Measurements from ENCODE around the gene WDR1.
A peak's percentile ranks its signal among the peaks of the same experiment; 100 is the strongest.

WDR1 gene

GRCh38 chr4:10098780-10099160, 17.8 kb downstream of the WDR1 start:
- no peak overlapping the region for H3K27ac ChIP-seq (ENCODE audit: low read depth, low read length)

GRCh38 chr4:10097906-10098779, 18.5 kb downstream of the WDR1 start:
- Histone ChIP-seq H3K9ac (ENCODE audit: low read depth in 1 of 2, low read length in 2 of 2) (no peak overlapping the region), H3K4me1 (ENCODE audit: control insufficient read depth in 1 of 2, insufficient read depth in 2 of 2, low read length in 2 of 2) (peaks cover 53 to 65% of the 10 kb centered on the region in 2 donors), H3K9me3 (ENCODE audit: control insufficient read depth in 1 of 2, low read length in 2 of 2) (no peaks in the 10 kb centered on the region), H3K27me3 (ENCODE audit: control insufficient read depth in 1 of 2, insufficient read depth in 2 of 2, low read length in 2 of 2) (no peaks in the 10 kb centered on the region), H3K36me3 (ENCODE audit: control insufficient read depth in 1 of 2, insufficient read depth in 2 of 2, low read length in 2 of 2) (peaks cover 66 to 99% of the 10 kb centered on the region in 2 donors), H3K4me3 (ENCODE audit: low read depth in 1 of 2, low read length in 2 of 2) (no peak overlapping the region), H3K27ac (ENCODE audit: low read depth, low read length) (no peak overlapping the region)

More at GRCh38 chr4:10098780-10099160, 17.8 kb downstream of the WDR1 start:
- no peaks in the 10 kb centered on the region for H3K9me3 ChIP-seq (ENCODE audit: control insufficient read depth in 1 of 2, low read length in 2 of 2)
- peaks cover 60 to 97% of the 10 kb centered on the region in 2 donors for H3K36me3 ChIP-seq (ENCODE audit: control insufficient read depth in 1 of 2, insufficient read depth in 2 of 2, low read length in 2 of 2)
- H3K4me3 ChIP-seq (ENCODE audit: low read depth in 1 of 2, low read length in 2 of 2): no peak overlapping the region
- H3K4me1 ChIP-seq (ENCODE audit: control insufficient read depth in 1 of 2, insufficient read depth in 2 of 2, low read length in 2 of 2): peaks cover 47 to 61% of the 10 kb centered on the region in 2 donors
- no peak overlapping the region for H3K9ac ChIP-seq (ENCODE audit: low read depth in 1 of 2, low read length in 2 of 2)
- H3K27me3 ChIP-seq (ENCODE audit: control insufficient read depth in 1 of 2, insufficient read depth in 2 of 2, low read length in 2 of 2): no peaks in the 10 kb centered on the region

GRCh38 chr4:10096978-10097335, 19.6 kb downstream of the WDR1 start:
- peak overlapping the region; percentile 64 for H3K27ac ChIP-seq (ENCODE audit: low read depth, low read length)
- no peak overlapping the region for H3K9ac ChIP-seq (ENCODE audit: low read depth in 1 of 2, low read length in 2 of 2)
- peaks cover 61 to 99% of the 10 kb centered on the region in 2 donors for H3K36me3 ChIP-seq (ENCODE audit: control insufficient read depth in 1 of 2, insufficient read depth in 2 of 2, low read length in 2 of 2)
- no peak overlapping the region for H3K4me3 ChIP-seq (ENCODE audit: low read depth in 1 of 2, low read length in 2 of 2)
- H3K9me3 ChIP-seq (ENCODE audit: control insufficient read depth in 1 of 2, low read length in 2 of 2): no peaks in the 10 kb centered on the region
- H3K27me3 ChIP-seq (ENCODE audit: control insufficient read depth in 1 of 2, insufficient read depth in 2 of 2, low read length in 2 of 2): no peaks in the 10 kb centered on the region
- peaks cover 55 to 70% of the 10 kb centered on the region in 2 donors for H3K4me1 ChIP-seq (ENCODE audit: control insufficient read depth in 1 of 2, insufficient read depth in 2 of 2, low read length in 2 of 2)

- H3K4me3 ChIP-seq (ENCODE audit: low read depth in 1 of 2, low read length in 2 of 2): no peak overlapping the region
- H3K9me3 ChIP-seq (ENCODE audit: control insufficient read depth in 1 of 2, low read length in 2 of 2): no peaks in the 10 kb centered on the region
- peak overlapping the region; percentile 64 for H3K27ac ChIP-seq (ENCODE audit: low read depth, low read length)
- peaks cover 62 to 99% of the 10 kb centered on the region in 2 donors for H3K36me3 ChIP-seq (ENCODE audit: control insufficient read depth in 1 of 2, insufficient read depth in 2 of 2, low read length in 2 of 2)
- no peaks in the 10 kb centered on the region for H3K27me3 ChIP-seq (ENCODE audit: control insufficient read depth in 1 of 2, insufficient read depth in 2 of 2, low read length in 2 of 2)
- no peak overlapping the region for H3K9ac ChIP-seq (ENCODE audit: low read depth in 1 of 2, low read length in 2 of 2)
- peaks cover 51 to 73% of the 10 kb centered on the region in 2 donors for H3K4me1 ChIP-seq (ENCODE audit: control insufficient read depth in 1 of 2, insufficient read depth in 2 of 2, low read length in 2 of 2)
These were observed 20.2 kb downstream of the WDR1 start for GRCh38 chr4:10096201-10096977.

GRCh38 chr4:10095296-10095991, 21.2 kb downstream of the WDR1 start:
- no peaks in the 10 kb centered on the region for H3K9me3 ChIP-seq (ENCODE audit: control insufficient read depth in 1 of 2, low read length in 2 of 2)
- H3K27me3 ChIP-seq (ENCODE audit: control insufficient read depth in 1 of 2, insufficient read depth in 2 of 2, low read length in 2 of 2): no peaks in the 10 kb centered on the region
- H3K4me1 ChIP-seq (ENCODE audit: control insufficient read depth in 1 of 2, insufficient read depth in 2 of 2, low read length in 2 of 2): peaks cover 52 to 68% of the 10 kb centered on the region in 2 donors
- no peak overlapping the region for H3K9ac ChIP-seq (ENCODE audit: low read depth in 1 of 2, low read length in 2 of 2)
- no peak overlapping the region for H3K4me3 ChIP-seq (ENCODE audit: low read depth in 1 of 2, low read length in 2 of 2)
- H3K36me3 ChIP-seq (ENCODE audit: control insufficient read depth in 1 of 2, insufficient read depth in 2 of 2, low read length in 2 of 2): peaks cover 70 to 99% of the 10 kb centered on the region in 2 donors
- peak overlapping the region; percentile 64 for H3K27ac ChIP-seq (ENCODE audit: low read depth, low read length)

- Histone ChIP-seq H3K9ac (ENCODE audit: low read depth in 1 of 2, low read length in 2 of 2) (no peak overlapping the region), H3K27ac (ENCODE audit: low read depth, low read length) (no peak overlapping the region), H3K4me3 (ENCODE audit: low read depth in 1 of 2, low read length in 2 of 2) (no peak overlapping the region), H3K9me3 (ENCODE audit: control insufficient read depth in 1 of 2, low read length in 2 of 2) (no peaks in the 10 kb centered on the region), H3K36me3 (ENCODE audit: control insufficient read depth in 1 of 2, insufficient read depth in 2 of 2, low read length in 2 of 2) (peaks cover 73 to 98% of the 10 kb centered on the region in 2 donors), H3K27me3 (ENCODE audit: control insufficient read depth in 1 of 2, insufficient read depth in 2 of 2, low read length in 2 of 2) (no peaks in the 10 kb centered on the region), H3K4me1 (ENCODE audit: control insufficient read depth in 1 of 2, insufficient read depth in 2 of 2, low read length in 2 of 2) (peaks cover 58 to 70% of the 10 kb centered on the region in 2 donors)
These were observed 21.8 kb downstream of the WDR1 start for GRCh38 chr4:10094841-10095240.

GRCh38 chr4:10093801-10094552, 22.6 kb downstream of the WDR1 start:
- peaks cover 67 to 94% of the 10 kb centered on the region in 2 donors for H3K36me3 ChIP-seq (ENCODE audit: control insufficient read depth in 1 of 2, insufficient read depth in 2 of 2, low read length in 2 of 2)
- no peaks in the 10 kb centered on the region for H3K27me3 ChIP-seq (ENCODE audit: control insufficient read depth in 1 of 2, insufficient read depth in 2 of 2, low read length in 2 of 2)
- peak overlapping the region; percentile 72 for H3K27ac ChIP-seq (ENCODE audit: low read depth, low read length)
- no peak overlapping the region for H3K9ac ChIP-seq (ENCODE audit: low read depth in 1 of 2, low read length in 2 of 2)
- peaks cover 58 to 76% of the 10 kb centered on the region in 2 donors for H3K4me1 ChIP-seq (ENCODE audit: control insufficient read depth in 1 of 2, insufficient read depth in 2 of 2, low read length in 2 of 2)
- H3K4me3 ChIP-seq (ENCODE audit: low read depth in 1 of 2, low read length in 2 of 2): no peak overlapping the region
- no peaks in the 10 kb centered on the region for H3K9me3 ChIP-seq (ENCODE audit: control insufficient read depth in 1 of 2, low read length in 2 of 2)

GRCh38 chr4:10093271-10093621, 23.4 kb downstream of the WDR1 start:
- Histone ChIP-seq H3K27ac (ENCODE audit: low read depth, low read length) (peak overlapping the region; percentile 72), H3K9ac (ENCODE audit: low read depth in 1 of 2, low read length in 2 of 2) (no peak overlapping the region), H3K36me3 (ENCODE audit: control insufficient read depth in 1 of 2, insufficient read depth in 2 of 2, low read length in 2 of 2) (peaks cover 66 to 93% of the 10 kb centered on the region in 2 donors), H3K27me3 (ENCODE audit: control insufficient read depth in 1 of 2, insufficient read depth in 2 of 2, low read length in 2 of 2) (no peaks in the 10 kb centered on the region), H3K4me3 (ENCODE audit: low read depth in 1 of 2, low read length in 2 of 2) (no peak overlapping the region), H3K4me1 (ENCODE audit: control insufficient read depth in 1 of 2, insufficient read depth in 2 of 2, low read length in 2 of 2) (peaks cover 65 to 83% of the 10 kb centered on the region in 2 donors), H3K9me3 (ENCODE audit: control insufficient read depth in 1 of 2, low read length in 2 of 2) (no peaks in the 10 kb centered on the region)

GRCh38 chr4:10092481-10093270, 23.9 kb downstream of the WDR1 start:
- Histone ChIP-seq H3K27me3 (ENCODE audit: control insufficient read depth in 1 of 2, insufficient read depth in 2 of 2, low read length in 2 of 2) (no peaks in the 10 kb centered on the region), H3K9me3 (ENCODE audit: control insufficient read depth in 1 of 2, low read length in 2 of 2) (no peaks in the 10 kb centered on the region), H3K4me3 (ENCODE audit: low read depth in 1 of 2, low read length in 2 of 2) (no peak overlapping the region), H3K4me1 (ENCODE audit: control insufficient read depth in 1 of 2, insufficient read depth in 2 of 2, low read length in 2 of 2) (peaks cover 65 to 83% of the 10 kb centered on the region in 2 donors), H3K27ac (ENCODE audit: low read depth, low read length) (peak overlapping the region; percentile 72), H3K9ac (ENCODE audit: low read depth in 1 of 2, low read length in 2 of 2) (no peak overlapping the region), H3K36me3 (ENCODE audit: control insufficient read depth in 1 of 2, insufficient read depth in 2 of 2, low read length in 2 of 2) (peaks cover 67 to 93% of the 10 kb centered on the region in 2 donors)
